Spleen (tissue), 7 donors: ENCODE measurements around the gene APP.

Experiments used
- POLR2A ChIP-seq, 3 donors: fragments of 450-650 bp; IDR thresholded peaks; one replicate each; pipeline ENCODE4 v1.5.1; 2017; ENCODE audit warnings: antibody characterized with exemption in 3 of 3, mild to moderate bottlenecking in 1 of 3
- POLR2AphosphoS5 ChIP-seq, 3 donors: sonication (generic); formaldehyde crosslinking; IDR thresholded peaks; one replicate each; pipeline ENCODE4 v1.5.1; 2017; ENCODE audit warnings: antibody characterized with exemption in 3 of 3
- TF ChIP-seq, protein P1 (sequence below), 11 experiments: fragments of 200-600 bp in 7 of 11; fragments of 450-650 bp in 4 of 11; sonication (generic) in 4 of 11; IDR thresholded peaks in 8 of 11; conservative IDR thresholded peaks in 3 of 11; 1 replicate in 7 of 11; 2 replicates in 4 of 11; pipeline versions ENCODE4 v1.4.0 to v1.8.0; 2016 to 2021; ENCODE audit warnings: antibody characterized with exemption in 11 of 11, inconsistent platforms in 4 of 11, mild to moderate bottlenecking in 1 of 11
- donor health status: DM: no; HTN: no; CAD: no; lungs with moderate emphysema.
- donor health status: DM: no; HTN: no; CAD: no.
- donor health status: DM: no; HTN: no; CAD: no.

DNA sequence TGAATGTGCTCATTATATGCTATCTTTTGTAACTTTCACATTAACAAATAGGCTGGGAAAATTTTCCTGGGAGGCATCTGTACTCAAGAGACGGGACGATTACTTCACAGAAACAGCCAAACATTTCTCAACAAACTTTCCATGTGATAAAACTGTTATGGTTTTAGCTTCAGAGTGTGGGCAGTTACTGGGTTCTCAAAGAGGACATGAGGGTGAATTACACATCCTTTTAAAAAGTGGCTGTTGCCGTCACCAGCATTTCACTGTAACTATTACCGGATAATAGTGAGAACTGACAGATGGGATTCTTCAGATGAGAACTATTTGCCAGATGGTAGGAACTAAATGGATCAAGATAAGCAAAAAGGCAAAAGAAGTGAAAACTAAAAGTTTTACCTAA, 109.1 kb downstream of the APP start:
- TF ChIP-seq, protein P1, sequence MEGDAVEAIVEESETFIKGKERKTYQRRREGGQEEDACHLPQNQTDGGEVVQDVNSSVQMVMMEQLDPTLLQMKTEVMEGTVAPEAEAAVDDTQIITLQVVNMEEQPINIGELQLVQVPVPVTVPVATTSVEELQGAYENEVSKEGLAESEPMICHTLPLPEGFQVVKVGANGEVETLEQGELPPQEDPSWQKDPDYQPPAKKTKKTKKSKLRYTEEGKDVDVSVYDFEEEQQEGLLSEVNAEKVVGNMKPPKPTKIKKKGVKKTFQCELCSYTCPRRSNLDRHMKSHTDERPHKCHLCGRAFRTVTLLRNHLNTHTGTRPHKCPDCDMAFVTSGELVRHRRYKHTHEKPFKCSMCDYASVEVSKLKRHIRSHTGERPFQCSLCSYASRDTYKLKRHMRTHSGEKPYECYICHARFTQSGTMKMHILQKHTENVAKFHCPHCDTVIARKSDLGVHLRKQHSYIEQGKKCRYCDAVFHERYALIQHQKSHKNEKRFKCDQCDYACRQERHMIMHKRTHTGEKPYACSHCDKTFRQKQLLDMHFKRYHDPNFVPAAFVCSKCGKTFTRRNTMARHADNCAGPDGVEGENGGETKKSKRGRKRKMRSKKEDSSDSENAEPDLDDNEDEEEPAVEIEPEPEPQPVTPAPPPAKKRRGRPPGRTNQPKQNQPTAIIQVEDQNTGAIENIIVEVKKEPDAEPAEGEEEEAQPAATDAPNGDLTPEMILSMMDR (IDR thresholded peaks at IDR 0.05 in 8 of 11, conservative IDR thresholded peaks at IDR 0.05 in 3 of 11) = no peak
- TF ChIP-seq POLR2A (IDR thresholded peaks at IDR 0.05) = no peak
- TF ChIP-seq POLR2AphosphoS5 (IDR thresholded peaks at IDR 0.05) = peak in 1 of 3 donors; percentile 31
